Lower leg skin (tissue), 3 donors: Measurements from ENCODE around the gene ABLIM1.

Experiments used
- POLR2A ChIP-seq, 2 donors: fragments of 450-650 bp; IDR thresholded peaks; one replicate each; pipeline ENCODE4 v1.6.1; 2016 to 2017; ENCODE audit warnings: antibody characterized with exemption in 2 of 2, mild to moderate bottlenecking in 1 of 2, moderate library complexity in 1 of 2
- TF ChIP-seq, protein P1 (sequence below), 3 donors: fragments of 450-650 bp; IDR thresholded peaks; one replicate each; pipeline ENCODE4 v1.5.1; 2016; ENCODE audit warnings: antibody characterized with exemption in 3 of 3, mild to moderate bottlenecking in 3 of 3, moderate library complexity in 2 of 3

DNA sequence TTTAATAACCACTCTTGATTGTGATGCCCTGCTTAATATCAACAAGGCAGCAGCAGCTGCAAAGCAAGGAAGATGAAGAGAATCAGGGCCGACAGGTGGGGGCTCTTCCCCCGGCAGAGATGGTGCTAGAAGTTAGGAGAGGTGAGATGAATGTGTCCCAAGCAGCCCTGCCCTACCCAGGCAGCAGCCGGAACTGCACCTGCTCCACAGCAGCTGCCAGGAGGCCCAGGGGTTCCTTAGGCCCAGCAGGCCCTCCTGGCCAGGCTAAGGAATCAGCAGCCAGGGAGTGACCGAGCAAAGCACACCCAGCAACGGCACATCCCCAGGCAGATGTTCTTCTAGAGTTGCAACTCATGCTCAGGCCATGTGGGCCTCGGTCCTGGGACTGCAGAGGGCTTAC, 271.6 kb downstream of the ABLIM1 start:
- TF ChIP-seq, protein P1, sequence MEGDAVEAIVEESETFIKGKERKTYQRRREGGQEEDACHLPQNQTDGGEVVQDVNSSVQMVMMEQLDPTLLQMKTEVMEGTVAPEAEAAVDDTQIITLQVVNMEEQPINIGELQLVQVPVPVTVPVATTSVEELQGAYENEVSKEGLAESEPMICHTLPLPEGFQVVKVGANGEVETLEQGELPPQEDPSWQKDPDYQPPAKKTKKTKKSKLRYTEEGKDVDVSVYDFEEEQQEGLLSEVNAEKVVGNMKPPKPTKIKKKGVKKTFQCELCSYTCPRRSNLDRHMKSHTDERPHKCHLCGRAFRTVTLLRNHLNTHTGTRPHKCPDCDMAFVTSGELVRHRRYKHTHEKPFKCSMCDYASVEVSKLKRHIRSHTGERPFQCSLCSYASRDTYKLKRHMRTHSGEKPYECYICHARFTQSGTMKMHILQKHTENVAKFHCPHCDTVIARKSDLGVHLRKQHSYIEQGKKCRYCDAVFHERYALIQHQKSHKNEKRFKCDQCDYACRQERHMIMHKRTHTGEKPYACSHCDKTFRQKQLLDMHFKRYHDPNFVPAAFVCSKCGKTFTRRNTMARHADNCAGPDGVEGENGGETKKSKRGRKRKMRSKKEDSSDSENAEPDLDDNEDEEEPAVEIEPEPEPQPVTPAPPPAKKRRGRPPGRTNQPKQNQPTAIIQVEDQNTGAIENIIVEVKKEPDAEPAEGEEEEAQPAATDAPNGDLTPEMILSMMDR (IDR thresholded peaks at IDR 0.05), result no peak
- TF ChIP-seq POLR2A (IDR thresholded peaks at IDR 0.05), result no peak
